IPS-20b (cell line): ENCODE results near the gene BTBD18.
"Not testable (repeated sequence)": the region's sequence is repeated elsewhere in the genome, so short reads cannot be mapped to it uniquely, and the experiment has no call there.

Experiments used
- H3K27ac ChIP-seq: one replicate; pipeline ENCODE4 v1.5.1; 2013; ENCODE audit warnings: low read length
- H3K27me3 ChIP-seq: 2 replicates; pipeline ENCODE4 v1.6.1; 2013; ENCODE audit warnings: mild to moderate bottlenecking, low read length, inconsistent platforms; ENCODE audit not compliant: insufficient read depth
- H3K36me3 ChIP-seq: 2 replicates; pipeline ENCODE4 v1.6.1; 2013; ENCODE audit warnings: low read depth, mild to moderate bottlenecking, inconsistent platforms, low read length, moderate library complexity; ENCODE audit not compliant: insufficient read depth
- H3K4me1 ChIP-seq: 2 replicates; pipeline ENCODE4 v1.6.1; 2013; ENCODE audit warnings: mild to moderate bottlenecking, control low read depth, inconsistent platforms, low read length, moderate library complexity; ENCODE audit not compliant: insufficient read depth
- H3K4me3 ChIP-seq: 2 replicates; pipeline ENCODE4 v1.5.1; 2013; ENCODE audit warnings: mild to moderate bottlenecking, low read length, inconsistent platforms
- H3K9ac ChIP-seq: 2 replicates; pipeline ENCODE4 v1.6.1; 2013; ENCODE audit warnings: low read depth, mild to moderate bottlenecking, inconsistent platforms, low read length, moderate library complexity
- H3K9me3 ChIP-seq: 2 replicates; pipeline ENCODE4 v1.6.1; 2013; ENCODE audit warnings: mild to moderate bottlenecking, low read depth, low read length, inconsistent platforms; ENCODE audit not compliant: insufficient read depth

The BTBD18 gene

GRCh38 chr11:57716726-57717125 is 34.9 kb downstream of the BTBD18 start:
- peaks cover 29% of the 10 kb centered on the region for H3K36me3 ChIP-seq
- H3K27me3 ChIP-seq, H3K27ac ChIP-seq, H3K4me3 ChIP-seq, H3K9me3 ChIP-seq, H3K4me1 ChIP-seq, H3K9ac ChIP-seq: not testable (repeated sequence)

- peak overlapping the region; percentile 98 for H3K4me3 ChIP-seq
- H3K27ac ChIP-seq, result no peak overlapping the region
- H3K27me3 ChIP-seq, result no peaks in the 10 kb centered on the region
- no peaks in the 10 kb centered on the region; the same call in 1 of the 2 replicates for H3K9me3 ChIP-seq
- H3K4me1 ChIP-seq, result peaks cover 7% of the 10 kb centered on the region; the same call in 1 of the 2 replicates
- peaks cover 10% of the 10 kb centered on the region for H3K36me3 ChIP-seq
- H3K9ac ChIP-seq, result peak overlapping the region; percentile 98; the same call in 1 of the 2 replicates
These were observed 37.8 kb downstream of the BTBD18 start for GRCh38 chr11:57713835-57714234.

- Histone ChIP-seq H3K4me1 (peaks cover 7% of the 10 kb centered on the region; the same call in 1 of the 2 replicates), H3K27ac (peak within 1 kb of the TSS; percentile 88), H3K9ac (peak within 1 kb of the TSS; percentile 98), H3K36me3 (peaks cover 8% of the 10 kb centered on the region; the same call in 1 of the 2 replicates), H3K9me3 (no peaks in the 10 kb centered on the region), H3K4me3 (peak within 1 kb of the TSS; percentile 98), H3K27me3 (no peaks in the 10 kb centered on the region)
These were observed 39.1 kb downstream of the BTBD18 start, which contains the start of gene TMX2 for GRCh38 chr11:57712256-57713150. TSS of gene TMX2 (plus strand) at chr11:57712593. CDS start at chr11:57712619, 26 bp downstream.

GRCh38 chr11:57711414-57712255 is 40.0 kb downstream of the BTBD18 start, which contains the start of gene MED19:
TSS of gene MED19 (minus strand) at chr11:57712215. CDS start at chr11:57712179, 36 bp downstream.
- peak within 1 kb of the TSS; percentile 98 for H3K9ac ChIP-seq
- peak within 1 kb of the TSS; percentile 98 for H3K4me3 ChIP-seq
- peaks cover 8% of the 10 kb centered on the region; the same call in 1 of the 2 replicates for H3K36me3 ChIP-seq

GRCh38 chr11:57709802-57710367 is 41.7 kb downstream of the BTBD18 start:
- Histone ChIP-seq H3K4me3 (no peak overlapping the region), H3K36me3 (peaks cover 10% of the 10 kb centered on the region), H3K4me1 (peaks cover 7% of the 10 kb centered on the region; the same call in 1 of the 2 replicates), H3K27ac (no peak overlapping the region), H3K9me3 (no peaks in the 10 kb centered on the region), H3K27me3 (no peaks in the 10 kb centered on the region), H3K9ac (no peak overlapping the region)

More at GRCh38 chr11:57711414-57712255, 40.0 kb downstream of the BTBD18 start, which contains the start of gene MED19:
- H3K4me1 ChIP-seq, result peaks cover 7% of the 10 kb centered on the region; the same call in 1 of the 2 replicates
- H3K9me3 ChIP-seq, result no peaks in the 10 kb centered on the region
- H3K27me3 ChIP-seq, result no peaks in the 10 kb centered on the region
- H3K27ac ChIP-seq, result peak within 1 kb of the TSS; percentile 88

- not testable (repeated sequence) for H3K9ac ChIP-seq, H3K27me3 ChIP-seq, H3K4me3 ChIP-seq, H3K27ac ChIP-seq, H3K9me3 ChIP-seq, H3K4me1 ChIP-seq
- peaks cover 48% of the 10 kb centered on the region for H3K36me3 ChIP-seq
These were observed 46.2 kb downstream of the BTBD18 start for GRCh38 chr11:57705432-57705831.

- Histone ChIP-seq H3K27ac (no peak overlapping the region), H3K27me3 (no peaks in the 10 kb centered on the region), H3K9me3 (no peaks in the 10 kb centered on the region), H3K4me1 (no peaks in the 10 kb centered on the region), H3K9ac (no peak overlapping the region), H3K4me3 (no peak overlapping the region), H3K36me3 (peaks cover 53% of the 10 kb centered on the region)
These were observed 46.7 kb downstream of the BTBD18 start for GRCh38 chr11:57704932-57705331.

- H3K4me1 ChIP-seq, result no peaks in the 10 kb centered on the region
- no peak overlapping the region for H3K27ac ChIP-seq
- H3K4me3 ChIP-seq, result no peak overlapping the region
- H3K9ac ChIP-seq, result no peak overlapping the region
- H3K27me3 ChIP-seq, result no peaks in the 10 kb centered on the region
- H3K9me3 ChIP-seq, result no peaks in the 10 kb centered on the region
- H3K36me3 ChIP-seq, result peaks cover 62% of the 10 kb centered on the region
These were observed 48.3 kb downstream of the BTBD18 start for GRCh38 chr11:57703341-57703740.

- Histone ChIP-seq H3K4me1 (no peaks in the 10 kb centered on the region), H3K4me3 (no peak overlapping the region), H3K27me3 (no peaks in the 10 kb centered on the region), H3K9ac (no peak overlapping the region), H3K27ac (no peak overlapping the region), H3K9me3 (no peaks in the 10 kb centered on the region), H3K36me3 (peaks cover 80% of the 10 kb centered on the region)
These were observed 51.2 kb downstream of the BTBD18 start for GRCh38 chr11:57700425-57700824.

GRCh38 chr11:57699813-57700212 is 51.8 kb downstream of the BTBD18 start:
- Histone ChIP-seq H3K27me3 (no peaks in the 10 kb centered on the region), H3K36me3 (peaks cover 83% of the 10 kb centered on the region)

GRCh38 chr11:57698843-57699365 is 52.7 kb downstream of the BTBD18 start:
- H3K4me1 ChIP-seq, result no peaks in the 10 kb centered on the region
- H3K9me3 ChIP-seq, result no peaks in the 10 kb centered on the region
- no peak overlapping the region for H3K27ac ChIP-seq
- peaks cover 83% of the 10 kb centered on the region for H3K36me3 ChIP-seq
- H3K9ac ChIP-seq, result no peak overlapping the region
- H3K27me3 ChIP-seq, result no peaks in the 10 kb centered on the region
- no peak overlapping the region for H3K4me3 ChIP-seq

More at GRCh38 chr11:57699813-57700212, 51.8 kb downstream of the BTBD18 start:
- Histone ChIP-seq H3K9ac (no peak overlapping the region), H3K27ac (no peak overlapping the region), H3K4me3 (no peak overlapping the region), H3K4me1 (no peaks in the 10 kb centered on the region), H3K9me3 (no peaks in the 10 kb centered on the region)
